Measurements from ENCODE around the gene APOM.

- TF ChIP-seq, protein P1, sequence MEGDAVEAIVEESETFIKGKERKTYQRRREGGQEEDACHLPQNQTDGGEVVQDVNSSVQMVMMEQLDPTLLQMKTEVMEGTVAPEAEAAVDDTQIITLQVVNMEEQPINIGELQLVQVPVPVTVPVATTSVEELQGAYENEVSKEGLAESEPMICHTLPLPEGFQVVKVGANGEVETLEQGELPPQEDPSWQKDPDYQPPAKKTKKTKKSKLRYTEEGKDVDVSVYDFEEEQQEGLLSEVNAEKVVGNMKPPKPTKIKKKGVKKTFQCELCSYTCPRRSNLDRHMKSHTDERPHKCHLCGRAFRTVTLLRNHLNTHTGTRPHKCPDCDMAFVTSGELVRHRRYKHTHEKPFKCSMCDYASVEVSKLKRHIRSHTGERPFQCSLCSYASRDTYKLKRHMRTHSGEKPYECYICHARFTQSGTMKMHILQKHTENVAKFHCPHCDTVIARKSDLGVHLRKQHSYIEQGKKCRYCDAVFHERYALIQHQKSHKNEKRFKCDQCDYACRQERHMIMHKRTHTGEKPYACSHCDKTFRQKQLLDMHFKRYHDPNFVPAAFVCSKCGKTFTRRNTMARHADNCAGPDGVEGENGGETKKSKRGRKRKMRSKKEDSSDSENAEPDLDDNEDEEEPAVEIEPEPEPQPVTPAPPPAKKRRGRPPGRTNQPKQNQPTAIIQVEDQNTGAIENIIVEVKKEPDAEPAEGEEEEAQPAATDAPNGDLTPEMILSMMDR (conservative IDR thresholded peaks at IDR 0.05; ENCODE audit: low read length) = peak; percentile 70
- TF ChIP-seq EZH2phosphoT487 (IDR thresholded peaks at IDR 0.05; ENCODE audit: borderline replicate concordance, low read depth, low read length) = no peak
Observed at GRCh38 chr6:31680226-31681134, 24.8 kb downstream of the APOM start, which contains the start of gene LY6G5C.
